ENCODE data around the gene KRT6A. TPM values are rescaled to one million over a fixed set of nuclear protein-coding genes. Genes with fewer than 3 reads are reported as not detected.

KRT6A gene
- total and polyA plus RNA-seq, 2 of the 13 experiments (the other 11 are each of a cell fraction or from before 2014, with no cell fraction given), result 0.13 TPM; not detected in 1

DNA sequence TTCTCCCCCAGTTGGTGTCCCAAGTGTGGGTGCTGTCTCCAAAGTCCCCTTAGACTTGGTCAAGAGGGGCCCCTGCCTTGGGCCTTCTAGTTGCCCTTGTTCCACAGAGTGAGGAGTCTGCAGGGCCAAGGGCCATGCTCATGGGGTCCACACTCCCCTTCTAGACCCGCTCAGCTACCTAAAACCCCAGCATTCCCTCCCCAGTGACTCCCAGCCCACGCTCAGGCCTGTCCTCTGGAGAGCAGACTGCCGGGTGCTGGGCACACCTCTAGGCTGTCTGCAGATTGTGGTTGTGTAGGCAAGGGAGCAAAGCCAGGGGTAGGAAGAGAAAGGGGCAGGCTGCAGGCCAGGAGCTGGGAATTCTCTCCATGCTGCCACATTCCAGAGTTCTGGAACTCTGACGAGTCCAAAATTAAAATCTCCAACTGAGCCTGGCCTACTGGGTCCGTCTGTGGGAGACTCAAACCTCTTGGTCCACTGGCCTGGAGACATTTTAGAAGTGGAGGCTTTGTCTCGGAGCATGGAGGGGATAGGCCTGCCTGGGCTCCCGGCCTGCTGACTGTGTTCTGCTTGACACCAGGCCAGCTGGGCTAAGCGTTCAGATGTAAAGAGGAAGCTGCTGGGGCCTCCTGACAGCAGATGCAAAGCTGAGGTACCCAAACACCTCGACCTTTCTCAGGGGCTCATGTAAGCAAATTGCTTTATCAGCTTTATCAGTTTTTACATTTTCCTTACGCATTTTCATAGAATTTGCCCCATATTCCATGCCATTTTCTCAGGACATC, 40.8 kb upstream of the KRT6A start (continued):
- no peak for TF ChIP-seq TERF1 (CRISPR knock-in tag; IDR thresholded peaks at IDR 0.05)

DNA sequence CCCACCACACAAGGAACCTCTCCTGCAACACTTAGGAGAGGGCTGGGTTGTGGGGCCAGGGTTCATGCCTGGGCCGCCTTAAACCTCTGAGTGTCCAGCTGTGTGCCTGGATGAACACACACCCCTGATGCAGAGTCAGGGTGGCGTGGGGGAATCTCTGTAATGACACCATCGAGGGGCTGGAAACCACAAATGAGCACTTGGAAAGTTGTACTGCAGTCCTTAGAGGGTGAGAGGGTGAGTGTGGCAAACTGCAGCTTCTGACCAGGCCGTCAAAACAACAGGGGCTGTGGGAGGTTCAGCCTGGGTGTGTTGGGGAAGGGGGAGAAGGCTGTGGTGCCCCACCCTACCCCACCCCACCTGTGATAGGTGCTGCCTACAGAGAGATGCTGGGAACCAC, 39.6 kb upstream of the KRT6A start:
- POLR2A ChIA-PET, result no interaction called here
- H4K20me1 ChIP-seq (ENCODE audit: insufficient read depth, low read length), result no peaks in the 10 kb centered on the region
- intact Hi-C loops (cut with micrococcal nuclease; ENCODE audit: unreplicated experiment) (no loop called here), in situ Hi-C loops (cut with HindIII; ENCODE audit: extremely low pct_ligation_motif_present, low pct_unique_long_range_greater_than_20kb) (loop anchor here (25.0 kb wide), 1 partner anchor 395 kb away; no protein-coding TSS in a partner anchor)
- CTCF ChIA-PET (ENCODE audit: low intra/inter-chr PET ratio, low total read pairs), result no interaction called here
- H3K79me2 ChIP-seq (ENCODE audit: insufficient read depth, low read length), result no peaks in the 10 kb centered on the region
- peaks cover 3 to 20% of the 10 kb centered on the region in 2 experiments; a peak in 4 of 5 replicates for H3K27me3 ChIP-seq (ENCODE audit: control insufficient read depth in 1 of 2, insufficient read depth in 2 of 2, low read length in 2 of 2)
- H3K9me3 ChIP-seq (ENCODE audit: low read length), result no peaks in the 10 kb centered on the region
- no TSS peak for BruUV-seq (replicated peaks)
- H3K4me3 ChIP-seq (replicated peaks in 1 of 3; ENCODE audit: insufficient read depth in 1 of 3, low read depth in 2 of 3, low read length in 3 of 3), result no peak overlapping the region
- no peak for DNase-seq (ENCODE audit: low spot score)
- no peak overlapping the region for H3K27ac ChIP-seq (ENCODE audit: extremely low read length, insufficient read depth, low read length)
- H3K4me1 ChIP-seq (ENCODE audit: insufficient read depth, low read length), result no peaks in the 10 kb centered on the region
- no peak overlapping the region for H3K9ac ChIP-seq (ENCODE audit: insufficient read depth, low read depth, low read length)
- ATAC-seq, result no peak
- no peak overlapping the region for H2AFZ ChIP-seq (ENCODE audit: low read length)
- no peak for FAIRE-seq
- no peaks in the 10 kb centered on the region for H3K36me3 ChIP-seq (replicated peaks in 1 of 2; ENCODE audit: control insufficient read depth in 1 of 2, insufficient read depth in 2 of 2, low read length in 2 of 2)
- no peak overlapping the region for H3K4me2 ChIP-seq (ENCODE audit: low read depth, low read length)
- 0% methylated on average over 4 of the region's 4 CpGs for WGBS (ENCODE audit: low lambda C conversion rate)
- TF ChIP-seq FIP1L1 (IDR thresholded peaks at IDR 0.05; ENCODE audit: borderline replicate concordance, insufficient read depth, low read depth, low read length), result no peak
- TF ChIP-seq ZNF230 (CRISPR knock-in tag; IDR thresholded peaks at IDR 0.05), result no peak
- TF ChIP-seq BCL3 (CRISPR knock-in tag; IDR thresholded peaks at IDR 0.05), result no peak
- no peak for TF ChIP-seq ZMYM3 (CRISPR knock-in tag; IDR thresholded peaks at IDR 0.05)
- TF ChIP-seq, protein P1, sequence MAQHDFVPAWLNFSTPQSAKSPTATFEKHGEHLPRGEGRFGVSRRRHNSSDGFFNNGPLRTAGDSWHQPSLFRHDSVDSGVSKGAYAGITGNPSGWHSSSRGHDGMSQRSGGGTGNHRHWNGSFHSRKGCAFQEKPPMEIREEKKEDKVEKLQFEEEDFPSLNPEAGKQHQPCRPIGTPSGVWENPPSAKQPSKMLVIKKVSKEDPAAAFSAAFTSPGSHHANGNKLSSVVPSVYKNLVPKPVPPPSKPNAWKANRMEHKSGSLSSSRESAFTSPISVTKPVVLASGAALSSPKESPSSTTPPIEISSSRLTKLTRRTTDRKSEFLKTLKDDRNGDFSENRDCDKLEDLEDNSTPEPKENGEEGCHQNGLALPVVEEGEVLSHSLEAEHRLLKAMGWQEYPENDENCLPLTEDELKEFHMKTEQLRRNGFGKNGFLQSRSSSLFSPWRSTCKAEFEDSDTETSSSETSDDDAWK (CRISPR knock-in tag; IDR thresholded peaks at IDR 0.05), result no peak
- no peak for TF ChIP-seq ZNF431 (CRISPR knock-in tag; IDR thresholded peaks at IDR 0.05; ENCODE audit: borderline replicate concordance, low read depth)
- no peak for TF ChIP-seq ZNF543 (CRISPR knock-in tag; IDR thresholded peaks at IDR 0.05)
- no peak for TF ChIP-seq POLR2G (IDR thresholded peaks at IDR 0.05; ENCODE audit: low read depth, low read length)
- TF ChIP-seq ZSCAN21 (CRISPR knock-in tag; IDR thresholded peaks at IDR 0.05; ENCODE audit: borderline replicate concordance), result no peak
- TF ChIP-seq ZNF891 (CRISPR knock-in tag; IDR thresholded peaks at IDR 0.05), result no peak
- TF ChIP-seq, protein P2, sequence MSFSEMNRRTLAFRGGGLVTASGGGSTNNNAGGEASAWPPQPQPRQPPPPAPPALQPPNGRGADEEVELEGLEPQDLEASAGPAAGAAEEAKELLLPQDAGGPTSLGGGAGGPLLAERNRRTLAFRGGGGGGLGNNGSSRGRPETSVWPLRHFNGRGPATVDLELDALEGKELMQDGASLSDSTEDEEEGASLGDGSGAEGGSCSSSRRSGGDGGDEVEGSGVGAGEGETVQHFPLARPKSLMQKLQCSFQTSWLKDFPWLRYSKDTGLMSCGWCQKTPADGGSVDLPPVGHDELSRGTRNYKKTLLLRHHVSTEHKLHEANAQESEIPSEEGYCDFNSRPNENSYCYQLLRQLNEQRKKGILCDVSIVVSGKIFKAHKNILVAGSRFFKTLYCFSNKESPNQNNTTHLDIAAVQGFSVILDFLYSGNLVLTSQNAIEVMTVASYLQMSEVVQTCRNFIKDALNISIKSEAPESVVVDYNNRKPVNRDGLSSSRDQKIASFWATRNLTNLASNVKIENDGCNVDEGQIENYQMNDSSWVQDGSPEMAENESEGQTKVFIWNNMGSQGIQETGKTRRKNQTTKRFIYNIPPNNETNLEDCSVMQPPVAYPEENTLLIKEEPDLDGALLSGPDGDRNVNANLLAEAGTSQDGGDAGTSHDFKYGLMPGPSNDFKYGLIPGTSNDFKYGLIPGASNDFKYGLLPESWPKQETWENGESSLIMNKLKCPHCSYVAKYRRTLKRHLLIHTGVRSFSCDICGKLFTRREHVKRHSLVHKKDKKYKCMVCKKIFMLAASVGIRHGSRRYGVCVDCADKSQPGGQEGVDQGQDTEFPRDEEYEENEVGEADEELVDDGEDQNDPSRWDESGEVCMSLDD (CRISPR knock-in tag; IDR thresholded peaks at IDR 0.05; ENCODE audit: borderline replicate concordance), result no peak
- no peak for TF ChIP-seq ZBTB37 (CRISPR knock-in tag; IDR thresholded peaks at IDR 0.05)
